ENCODE data around the gene RUFY3. TPM values are rescaled to one million over a fixed set of nuclear protein-coding genes. Genes with fewer than 3 reads are reported as not detected.

RUFY3 gene
- total RNA-seq, 1 experiment from 2014 or later, result 29.6 TPM

- H3K36me3 ChIP-seq (ENCODE audit: control insufficient read depth, insufficient read depth, low read length), result no peaks in the 10 kb centered on the region
- no peak for TF ChIP-seq REST (IDR thresholded peaks at IDR 0.05; ENCODE audit: insufficient read depth in 1 of 2, low read depth in 2 of 2, low read length in 1 of 2)
- no peak for TF ChIP-seq SIN3A (IDR thresholded peaks at IDR 0.05; ENCODE audit: borderline replicate concordance, insufficient read depth, low read depth, low read length)
- no peak for TF ChIP-seq POLR2AphosphoS5 (IDR thresholded peaks at IDR 0.05; ENCODE audit: low read depth, low read length)
- no peak for TF ChIP-seq TCF7L2 (IDR thresholded peaks at IDR 0.05; ENCODE audit: low read depth, low read length)
- TF ChIP-seq CTCF (IDR thresholded peaks at IDR 0.05), result no peak
- intact Hi-C loops (cut with micrococcal nuclease; ENCODE audit: unreplicated experiment) (no loop called here), in situ Hi-C loops (cut with HindIII; ENCODE audit: low pct_unique_long_range_greater_than_20kb, low sequenced_read_pairs) (no loop called here)
- peak overlapping the region; percentile 87 for H3K27ac ChIP-seq (ENCODE audit: low read length)
- peaks cover 22% of the 10 kb centered on the region for H3K4me1 ChIP-seq (ENCODE audit: control insufficient read depth, insufficient read depth, low read length)
- BruUV-seq (replicated peaks), result no TSS peak
- H3K4me3 ChIP-seq (ENCODE audit: low read depth in 2 of 2, low read length in 2 of 2), result peak overlapping the region; percentile 67 to 82
- no peaks in the 10 kb centered on the region for H3K27me3 ChIP-seq (ENCODE audit: control insufficient read depth, insufficient read depth, low read length)
- ChIA-PET CTCF (no interaction called here), POLR2A (no interaction called here)
- H3K9me3 ChIP-seq (ENCODE audit: control insufficient read depth, insufficient read depth, low read depth, low read length), result no peaks in the 10 kb centered on the region
- ATAC-seq, result no peak
- DNase-seq (ENCODE audit: low read depth, low spot score), result no peak
Observed at GRCh38 chr4:70706044-70706461, 15.7 kb upstream of the RUFY3 start.

GRCh38 chr4:70706516-70706915, 15.2 kb upstream of the RUFY3 start:
- H3K27me3 ChIP-seq (ENCODE audit: control insufficient read depth, insufficient read depth, low read length), result no peaks in the 10 kb centered on the region
- DNase-seq (ENCODE audit: low read depth, low spot score) (no peak), ATAC-seq (no peak)
- in situ Hi-C loops (cut with HindIII; ENCODE audit: low pct_unique_long_range_greater_than_20kb, low sequenced_read_pairs), result no loop called here
- peaks cover 22% of the 10 kb centered on the region for H3K4me1 ChIP-seq (ENCODE audit: control insufficient read depth, insufficient read depth, low read length)
- ChIA-PET POLR2A (no interaction called here), CTCF (no interaction called here)
- intact Hi-C loops (cut with micrococcal nuclease; ENCODE audit: unreplicated experiment), result no loop called here
- TSS peak; percentile 66 for BruUV-seq (replicated peaks)
- TF ChIP-seq CTCF (IDR thresholded peaks at IDR 0.05), result no peak
- no peak for TF ChIP-seq REST (IDR thresholded peaks at IDR 0.05; ENCODE audit: insufficient read depth in 1 of 2, low read depth in 2 of 2, low read length in 1 of 2)
- H3K27ac ChIP-seq (ENCODE audit: low read length), result peak overlapping the region; percentile 87
- H3K4me3 ChIP-seq (ENCODE audit: low read depth in 2 of 2, low read length in 2 of 2), result peak overlapping the region; percentile 67 to 82
- H3K9me3 ChIP-seq (ENCODE audit: control insufficient read depth, insufficient read depth, low read depth, low read length), result no peaks in the 10 kb centered on the region
- H3K36me3 ChIP-seq (ENCODE audit: control insufficient read depth, insufficient read depth, low read length), result no peaks in the 10 kb centered on the region

Data from Panc1 (cell line).